HG03575 (cell line): ENCODE data around the gene COMMD2.

Source experiments
- ATAC-seq: cut with Tn5 transposase; IDR thresholded peaks from one replicate; pipeline ENCODE4 v1.9.1; 2021; ENCODE audit not compliant: unreplicated experiment, insufficient number of reproducible peaks, low FRiP score; ENCODE audit errors: extremely low read depth

The COMMD2 gene

GRCh38 chr3:149752051-149752787 is at the start of gene COMMD2:
Gene COMMD2 (minus strand): TSS chr3:149752489. CDS start chr3:149752444, 45 bp downstream.
- ATAC-seq, result peak; percentile 97

- no peak for ATAC-seq
These were observed 49.4 kb upstream of the COMMD2 start for GRCh38 chr3:149801639-149802038.

DNA sequence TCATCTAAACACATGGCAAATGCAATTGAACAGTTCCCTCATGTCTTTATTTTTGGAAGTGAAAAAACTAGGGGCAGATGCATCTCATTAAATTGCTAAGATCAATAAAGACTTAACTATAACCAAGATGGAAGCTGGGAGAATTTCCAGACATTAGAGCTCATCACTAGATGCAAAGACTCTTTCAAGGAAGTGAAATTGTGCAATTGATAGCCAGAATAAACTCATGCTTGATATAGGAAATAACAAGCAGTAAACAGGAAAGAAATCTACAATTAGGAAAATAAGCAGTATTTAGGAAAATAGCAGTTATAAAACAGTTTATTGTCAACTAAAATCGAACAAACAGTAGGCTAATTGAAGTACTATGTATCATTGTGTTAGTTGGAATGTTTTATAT is 48.9 kb upstream of the COMMD2 start:
- ATAC-seq, result no peak

- ATAC-seq, result no peak
These were observed 48.4 kb upstream of the COMMD2 start for GRCh38 chr3:149800693-149801092.

- no peak for ATAC-seq
These were observed 43.7 kb upstream of the COMMD2 start for GRCh38 chr3:149796026-149796425.

GRCh38 chr3:149792452-149793270 is 40.4 kb upstream of the COMMD2 start, which contains the start of gene ANKUB1:
Gene ANKUB1 (minus strand): TSS chr3:149792554. CDS start chr3:149792366, 188 bp downstream.
- no peak for ATAC-seq

DNA sequence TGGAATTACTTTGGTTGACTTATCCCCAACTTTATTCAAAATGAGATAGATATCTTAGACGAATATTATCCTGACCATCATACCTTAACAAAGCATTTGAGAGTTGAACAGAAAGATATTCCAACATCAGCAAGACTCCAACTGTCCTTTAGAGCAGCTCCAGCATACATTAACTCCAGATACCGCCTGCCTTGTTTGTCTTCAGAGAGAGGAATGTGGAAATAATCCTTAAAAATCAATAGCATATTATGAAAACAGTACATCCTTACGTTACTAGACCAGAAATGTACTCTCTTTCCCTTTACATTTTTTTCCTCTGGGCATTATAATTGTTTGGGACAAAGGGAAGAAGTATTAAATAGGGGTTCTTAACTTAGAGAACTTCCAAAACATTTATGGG is 38.4 kb upstream of the COMMD2 start:
- no peak for ATAC-seq

DNA sequence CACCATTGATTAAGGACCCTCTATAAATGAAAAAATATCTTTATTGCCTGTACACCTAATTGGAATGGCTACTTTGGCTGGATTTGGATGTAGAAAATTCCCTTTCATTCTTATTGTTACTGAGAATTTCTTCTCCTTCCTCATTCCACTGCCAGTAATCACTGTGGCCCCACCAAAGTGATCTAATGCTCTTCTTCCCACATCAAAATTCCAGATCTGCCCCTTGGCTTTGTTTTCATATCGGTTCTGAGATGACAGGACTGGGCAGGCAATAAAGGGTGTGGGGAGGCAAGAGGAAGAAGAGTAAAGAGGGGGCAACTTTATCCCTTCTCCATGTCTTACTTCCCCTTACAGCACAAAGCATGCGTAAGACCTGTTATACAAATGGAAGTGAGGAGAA is 38.0 kb upstream of the COMMD2 start:
- no peak for ATAC-seq

DNA sequence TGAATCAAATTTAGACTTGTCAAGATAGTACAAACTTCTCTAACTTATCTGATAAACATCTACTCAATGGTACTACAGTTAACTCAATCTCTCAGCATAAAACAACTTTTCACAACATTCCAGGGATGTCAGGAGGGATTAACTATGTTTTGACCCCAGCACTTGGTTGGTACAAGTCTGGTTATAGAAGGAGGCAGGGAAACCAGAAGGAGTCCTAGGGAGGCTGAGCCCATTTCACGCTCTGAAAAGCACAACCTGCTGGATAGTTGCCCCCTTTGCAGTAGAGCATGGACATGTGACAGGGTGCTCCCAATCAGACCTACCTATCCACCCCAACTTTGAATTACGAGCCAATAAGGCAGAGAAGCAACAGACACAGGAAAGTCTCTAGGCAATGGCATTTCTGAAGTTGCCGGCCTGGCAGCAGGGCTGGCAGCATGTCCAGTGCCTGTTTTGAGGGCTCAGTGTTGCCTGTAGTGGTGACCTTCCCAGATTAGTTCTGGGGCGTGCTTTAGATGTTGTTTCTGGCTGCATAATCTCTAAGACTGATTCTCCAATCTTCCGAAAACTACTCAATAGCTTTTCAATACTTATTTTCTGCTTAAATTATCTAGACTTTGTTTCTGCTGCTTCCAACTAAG is 31.9 kb upstream of the COMMD2 start:
- no peak for ATAC-seq

DNA sequence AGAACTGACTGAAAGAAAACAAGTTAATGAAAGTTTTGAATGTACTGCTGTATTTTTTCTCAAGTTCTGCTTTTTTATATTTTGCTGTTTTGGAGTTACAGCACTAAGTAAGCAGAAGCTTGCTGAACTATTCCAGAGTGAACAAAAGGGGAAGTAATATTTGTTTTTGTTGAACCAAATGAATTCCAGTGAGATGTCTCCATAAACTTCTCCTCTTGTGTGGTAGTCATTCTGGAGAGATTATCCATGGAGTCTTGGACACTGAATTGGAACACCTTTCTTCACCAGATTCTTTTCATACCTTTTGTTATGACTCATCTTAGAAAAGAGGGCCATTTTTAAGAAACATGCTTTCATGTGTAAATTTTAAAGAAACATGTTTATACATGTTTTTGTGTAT is 31.3 kb upstream of the COMMD2 start:
- ATAC-seq, result no peak

- ATAC-seq, result no peak
These were observed 29.5 kb upstream of the COMMD2 start for GRCh38 chr3:149781741-149782140.

- ATAC-seq, result no peak
These were observed 28.9 kb upstream of the COMMD2 start for GRCh38 chr3:149781211-149781610.

DNA sequence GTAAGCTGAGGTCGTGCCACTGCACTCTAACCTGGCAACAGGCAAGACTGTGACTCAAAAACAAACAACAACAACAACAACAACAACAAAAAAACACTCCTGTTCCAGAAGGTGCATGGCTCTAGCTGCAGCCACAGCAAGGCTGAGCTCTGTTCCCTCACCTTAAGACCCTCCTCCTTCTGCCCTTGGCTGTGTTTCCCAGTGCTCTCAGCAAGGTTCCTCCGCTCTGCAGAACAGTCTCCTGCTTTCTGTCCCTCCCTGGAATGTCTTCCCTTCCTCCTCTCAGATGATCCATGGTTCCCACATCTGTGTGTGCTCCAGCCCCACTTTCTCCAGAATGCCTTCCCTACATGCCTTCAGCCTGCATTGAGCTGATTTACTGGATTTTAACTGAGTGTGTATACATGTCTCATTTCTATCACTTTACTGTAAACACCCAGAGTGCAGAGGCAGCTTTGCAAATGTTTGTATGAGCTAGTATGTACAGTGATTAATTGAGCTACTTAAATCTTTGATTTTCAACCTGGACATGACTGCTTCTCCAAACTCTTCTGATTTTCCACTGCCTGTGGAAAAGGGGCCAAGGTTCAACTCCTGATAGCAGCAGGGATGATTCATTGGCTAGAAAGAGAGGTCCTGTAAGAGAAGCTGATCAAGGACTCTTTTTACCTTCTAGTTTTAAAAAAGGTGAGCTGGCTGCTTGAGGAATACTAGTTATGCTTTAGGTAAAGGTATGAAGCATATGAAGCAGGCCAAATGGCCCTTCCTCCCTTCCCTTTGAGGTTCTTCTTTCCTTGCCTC is 25.3 kb upstream of the COMMD2 start:
- ATAC-seq, result no peak

DNA sequence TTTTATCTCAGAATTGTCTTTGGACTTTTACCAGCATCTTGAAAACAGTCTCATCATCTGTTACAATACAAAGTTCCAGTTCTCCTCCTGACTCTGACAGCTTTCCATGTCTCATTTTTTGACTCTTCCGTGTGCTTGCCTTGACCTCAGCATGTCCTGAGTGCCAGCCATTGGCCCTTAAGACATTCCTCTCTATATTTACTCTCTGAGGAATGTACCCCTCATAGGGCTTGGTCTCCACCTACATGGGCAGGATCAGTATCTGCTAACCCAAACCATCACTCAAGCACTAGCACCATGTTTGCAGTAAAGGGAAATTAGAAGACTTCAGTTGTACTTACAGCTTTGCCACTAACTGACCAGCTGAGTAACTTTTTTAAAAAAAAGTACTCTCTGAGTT is 23.9 kb upstream of the COMMD2 start:
- no peak for ATAC-seq

GRCh38 chr3:149772861-149773260 is 20.6 kb upstream of the COMMD2 start:
- no peak for ATAC-seq

- no peak for ATAC-seq
These were observed 19.5 kb upstream of the COMMD2 start for GRCh38 chr3:149771652-149772271.

- ATAC-seq, result no peak
These were observed 18.0 kb upstream of the COMMD2 start for GRCh38 chr3:149770246-149770645.

DNA sequence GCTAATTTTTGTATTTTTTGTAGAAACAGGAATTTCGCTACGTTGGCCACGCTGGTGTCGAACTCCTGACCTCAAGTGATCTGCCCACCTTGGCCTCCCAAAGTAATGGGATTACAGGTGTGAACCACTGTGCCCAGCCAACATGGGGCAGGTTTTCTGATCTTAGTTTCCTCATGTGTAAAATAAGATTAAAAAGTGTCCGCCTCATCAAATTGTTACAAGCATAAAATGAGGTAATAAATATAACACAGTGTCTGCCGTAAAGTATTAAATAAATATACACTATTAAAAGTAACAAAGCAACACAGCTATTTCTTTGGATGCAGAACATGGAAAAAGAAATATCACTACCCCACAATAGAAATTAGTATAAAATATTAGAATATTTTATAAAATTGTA is 16.4 kb upstream of the COMMD2 start:
- no peak for ATAC-seq

GRCh38 chr3:149767720-149768119 is 15.4 kb upstream of the COMMD2 start:
- no peak for ATAC-seq
